ENCODE data around the gene NEDD9. TPM values are rescaled to one million over a fixed set of nuclear protein-coding genes. Genes with fewer than 3 reads are reported as not detected.
A peak's percentile ranks its signal among the peaks of the same experiment; 100 is the strongest.

Gene NEDD9
- total and polyA plus RNA-seq, 10 of the 15 experiments (the other 5 are each of a cell fraction or from before 2014, with no cell fraction given) = 4.9 to 92.6 (median 14.6) TPM

DNA sequence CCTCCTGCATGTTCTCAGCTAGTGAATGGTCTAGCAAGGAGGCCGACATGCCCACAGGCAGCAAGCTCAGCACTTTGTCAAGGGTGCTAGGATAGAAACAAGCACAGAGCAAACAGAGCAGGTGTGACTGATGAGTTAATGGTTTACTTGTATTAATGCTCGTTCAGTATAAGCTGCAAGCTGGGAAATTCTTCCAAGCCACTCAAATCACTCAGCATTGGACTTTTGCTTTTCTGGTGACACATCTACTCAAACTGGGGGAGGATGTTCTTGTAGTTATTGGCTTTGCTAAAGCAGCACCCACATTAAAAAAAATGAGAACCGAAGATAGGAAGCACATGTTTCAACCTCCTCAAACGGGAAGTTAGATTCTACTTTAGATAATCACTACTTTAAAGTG is 43.1 kb upstream of the NEDD9 start (continued):
- TF ChIP-seq, protein P1, sequence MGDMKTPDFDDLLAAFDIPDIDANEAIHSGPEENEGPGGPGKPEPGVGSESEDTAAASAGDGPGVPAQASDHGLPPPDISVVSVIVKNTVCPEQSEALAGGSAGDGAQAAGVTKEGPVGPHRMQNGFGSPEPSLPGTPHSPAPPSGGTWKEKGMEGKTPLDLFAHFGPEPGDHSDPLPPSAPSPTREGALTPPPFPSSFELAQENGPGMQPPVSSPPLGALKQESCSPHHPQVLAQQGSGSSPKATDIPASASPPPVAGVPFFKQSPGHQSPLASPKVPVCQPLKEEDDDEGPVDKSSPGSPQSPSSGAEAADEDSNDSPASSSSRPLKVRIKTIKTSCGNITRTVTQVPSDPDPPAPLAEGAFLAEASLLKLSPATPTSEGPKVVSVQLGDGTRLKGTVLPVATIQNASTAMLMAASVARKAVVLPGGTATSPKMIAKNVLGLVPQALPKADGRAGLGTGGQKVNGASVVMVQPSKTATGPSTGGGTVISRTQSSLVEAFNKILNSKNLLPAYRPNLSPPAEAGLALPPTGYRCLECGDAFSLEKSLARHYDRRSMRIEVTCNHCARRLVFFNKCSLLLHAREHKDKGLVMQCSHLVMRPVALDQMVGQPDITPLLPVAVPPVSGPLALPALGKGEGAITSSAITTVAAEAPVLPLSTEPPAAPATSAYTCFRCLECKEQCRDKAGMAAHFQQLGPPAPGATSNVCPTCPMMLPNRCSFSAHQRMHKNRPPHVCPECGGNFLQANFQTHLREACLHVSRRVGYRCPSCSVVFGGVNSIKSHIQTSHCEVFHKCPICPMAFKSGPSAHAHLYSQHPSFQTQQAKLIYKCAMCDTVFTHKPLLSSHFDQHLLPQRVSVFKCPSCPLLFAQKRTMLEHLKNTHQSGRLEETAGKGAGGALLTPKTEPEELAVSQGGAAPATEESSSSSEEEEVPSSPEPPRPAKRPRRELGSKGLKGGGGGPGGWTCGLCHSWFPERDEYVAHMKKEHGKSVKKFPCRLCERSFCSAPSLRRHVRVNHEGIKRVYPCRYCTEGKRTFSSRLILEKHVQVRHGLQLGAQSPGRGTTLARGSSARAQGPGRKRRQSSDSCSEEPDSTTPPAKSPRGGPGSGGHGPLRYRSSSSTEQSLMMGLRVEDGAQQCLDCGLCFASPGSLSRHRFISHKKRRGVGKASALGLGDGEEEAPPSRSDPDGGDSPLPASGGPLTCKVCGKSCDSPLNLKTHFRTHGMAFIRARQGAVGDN (IDR thresholded peaks at IDR 0.05) = peak; percentile 91
- TF ChIP-seq ZNF622 (IDR thresholded peaks at IDR 0.05) (no peak), HDAC2 (IDR thresholded peaks at IDR 0.05) (no peak), LARP7 (IDR thresholded peaks at IDR 0.05) (no peak), NR2C1 (IDR thresholded peaks at IDR 0.05) (no peak), CBX3 (IDR thresholded peaks at IDR 0.05; ENCODE audit: borderline replicate concordance, low read depth) (no peak), ASH2L (IDR thresholded peaks at IDR 0.05; ENCODE audit: borderline replicate concordance, low read depth) (no peak), JUNB (IDR thresholded peaks at IDR 0.05) (peak; percentile 72), SMAD1 (IDR thresholded peaks at IDR 0.05; ENCODE audit: low read depth, partially characterized antibody) (peak; percentile 44), PAX5 (IDR thresholded peaks at IDR 0.05; ENCODE audit: borderline replicate concordance, low read depth, low read length) (no peak), ZNF207 (IDR thresholded peaks at IDR 0.05; ENCODE audit: borderline replicate concordance) (no peak), MYC (IDR thresholded peaks at IDR 0.05; ENCODE audit: insufficient read depth, insufficient read length, insufficient replicate concordance, low read length, severe bottlenecking) (no peak), CBX5 (IDR thresholded peaks at IDR 0.05; ENCODE audit: low read depth) (peak; percentile 58; the same call in 1 of the 2 replicates), FOXM1 (IDR thresholded peaks at IDR 0.05; ENCODE audit: low read depth, low read length) (peak; percentile 63; the same call in 1 of the 2 replicates)
- TF ChIP-seq, protein P2, sequence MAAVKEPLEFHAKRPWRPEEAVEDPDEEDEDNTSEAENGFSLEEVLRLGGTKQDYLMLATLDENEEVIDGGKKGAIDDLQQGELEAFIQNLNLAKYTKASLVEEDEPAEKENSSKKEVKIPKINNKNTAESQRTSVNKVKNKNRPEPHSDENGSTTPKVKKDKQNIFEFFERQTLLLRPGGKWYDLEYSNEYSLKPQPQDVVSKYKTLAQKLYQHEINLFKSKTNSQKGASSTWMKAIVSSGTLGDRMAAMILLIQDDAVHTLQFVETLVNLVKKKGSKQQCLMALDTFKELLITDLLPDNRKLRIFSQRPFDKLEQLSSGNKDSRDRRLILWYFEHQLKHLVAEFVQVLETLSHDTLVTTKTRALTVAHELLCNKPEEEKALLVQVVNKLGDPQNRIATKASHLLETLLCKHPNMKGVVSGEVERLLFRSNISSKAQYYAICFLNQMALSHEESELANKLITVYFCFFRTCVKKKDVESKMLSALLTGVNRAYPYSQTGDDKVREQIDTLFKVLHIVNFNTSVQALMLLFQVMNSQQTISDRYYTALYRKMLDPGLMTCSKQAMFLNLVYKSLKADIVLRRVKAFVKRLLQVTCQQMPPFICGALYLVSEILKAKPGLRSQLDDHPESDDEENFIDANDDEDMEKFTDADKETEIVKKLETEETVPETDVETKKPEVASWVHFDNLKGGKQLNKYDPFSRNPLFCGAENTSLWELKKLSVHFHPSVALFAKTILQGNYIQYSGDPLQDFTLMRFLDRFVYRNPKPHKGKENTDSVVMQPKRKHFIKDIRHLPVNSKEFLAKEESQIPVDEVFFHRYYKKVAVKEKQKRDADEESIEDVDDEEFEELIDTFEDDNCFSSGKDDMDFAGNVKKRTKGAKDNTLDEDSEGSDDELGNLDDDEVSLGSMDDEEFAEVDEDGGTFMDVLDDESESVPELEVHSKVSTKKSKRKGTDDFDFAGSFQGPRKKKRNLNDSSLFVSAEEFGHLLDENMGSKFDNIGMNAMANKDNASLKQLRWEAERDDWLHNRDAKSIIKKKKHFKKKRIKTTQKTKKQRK (IDR thresholded peaks at IDR 0.05; ENCODE audit: low read depth, low read length) = no peak
- TF ChIP-seq, protein P3, sequence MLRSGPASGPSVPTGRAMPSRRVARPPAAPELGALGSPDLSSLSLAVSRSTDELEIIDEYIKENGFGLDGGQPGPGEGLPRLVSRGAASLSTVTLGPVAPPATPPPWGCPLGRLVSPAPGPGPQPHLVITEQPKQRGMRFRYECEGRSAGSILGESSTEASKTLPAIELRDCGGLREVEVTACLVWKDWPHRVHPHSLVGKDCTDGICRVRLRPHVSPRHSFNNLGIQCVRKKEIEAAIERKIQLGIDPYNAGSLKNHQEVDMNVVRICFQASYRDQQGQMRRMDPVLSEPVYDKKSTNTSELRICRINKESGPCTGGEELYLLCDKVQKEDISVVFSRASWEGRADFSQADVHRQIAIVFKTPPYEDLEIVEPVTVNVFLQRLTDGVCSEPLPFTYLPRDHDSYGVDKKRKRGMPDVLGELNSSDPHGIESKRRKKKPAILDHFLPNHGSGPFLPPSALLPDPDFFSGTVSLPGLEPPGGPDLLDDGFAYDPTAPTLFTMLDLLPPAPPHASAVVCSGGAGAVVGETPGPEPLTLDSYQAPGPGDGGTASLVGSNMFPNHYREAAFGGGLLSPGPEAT (IDR thresholded peaks at IDR 0.05; ENCODE audit: low read depth) = peak; percentile 90
- TF ChIP-seq, protein P4, sequence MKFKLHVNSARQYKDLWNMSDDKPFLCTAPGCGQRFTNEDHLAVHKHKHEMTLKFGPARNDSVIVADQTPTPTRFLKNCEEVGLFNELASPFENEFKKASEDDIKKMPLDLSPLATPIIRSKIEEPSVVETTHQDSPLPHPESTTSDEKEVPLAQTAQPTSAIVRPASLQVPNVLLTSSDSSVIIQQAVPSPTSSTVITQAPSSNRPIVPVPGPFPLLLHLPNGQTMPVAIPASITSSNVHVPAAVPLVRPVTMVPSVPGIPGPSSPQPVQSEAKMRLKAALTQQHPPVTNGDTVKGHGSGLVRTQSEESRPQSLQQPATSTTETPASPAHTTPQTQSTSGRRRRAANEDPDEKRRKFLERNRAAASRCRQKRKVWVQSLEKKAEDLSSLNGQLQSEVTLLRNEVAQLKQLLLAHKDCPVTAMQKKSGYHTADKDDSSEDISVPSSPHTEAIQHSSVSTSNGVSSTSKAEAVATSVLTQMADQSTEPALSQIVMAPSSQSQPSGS (IDR thresholded peaks at IDR 0.05; ENCODE audit: low read length) = peak; percentile 78

All from GM12878 (cell line).